Panc1 (cell line): ENCODE data around the gene ALG12.

Source experiments
- CTCF ChIP-seq: fragments of 450-650 bp; IDR thresholded peaks from 2 replicates; pipeline ENCODE4 v1.5.1; 2017; ENCODE audit warnings: mild to moderate bottlenecking
- POLR2AphosphoS5 ChIP-seq: IDR thresholded peaks from 2 replicates; pipeline ENCODE4 v1.6.1; 2012; ENCODE audit warnings: mild to moderate bottlenecking, low read depth, low read length, moderate library complexity
- TCF7L2 ChIP-seq: IDR thresholded peaks from 2 replicates; pipeline ENCODE4 v1.6.1; 2011; ENCODE audit warnings: mild to moderate bottlenecking, low read depth, low read length, inconsistent platforms

- TF ChIP-seq POLR2AphosphoS5 (no peak), TCF7L2 (no peak), CTCF (no peak)
Measured at GRCh38 chr22:49889071-49889470, 29.2 kb downstream of the ALG12 start.
